Transverse colon (tissue), 4 donors: Measurements from ENCODE around the gene OR7A5. TPM values are rescaled to one million over a fixed set of nuclear protein-coding genes. Genes with fewer than 3 reads are reported as not detected.

Experiments
- DNase-seq: peaks from one replicate; pipeline ENCODE4 v3.0.0-alpha.2; 2019
- H3K27ac ChIP-seq, 4 donors: fragments of 200-600 bp; sonication (generic); 2 replicates each; pipeline ENCODE4 v1.5.1; 2016 to 2018; ENCODE audit warnings: inconsistent platforms in 4 of 4
- H3K27me3 ChIP-seq: fragments of 200-600 bp; sonication (generic); 2 replicates; pipeline ENCODE4 v1.5.1; 2017; ENCODE audit warnings: inconsistent platforms
- H3K36me3 ChIP-seq, 4 donors: fragments of 200-600 bp; sonication (generic); 2 replicates each; pipeline ENCODE4 v1.5.1; 2017 to 2019; ENCODE audit warnings: inconsistent platforms in 4 of 4
- H3K4me1 ChIP-seq, 4 donors: fragments of 200-600 bp; sonication (generic); 2 replicates each; pipeline ENCODE4 v1.5.1; 2017 to 2020; ENCODE audit warnings: inconsistent platforms in 4 of 4
- H3K4me3 ChIP-seq, 4 donors: fragments of 200-600 bp; sonication (generic); 1 replicate in 1 of 4; 2 replicates in 3 of 4; pipeline versions ENCODE4 v1.5.1 to v1.6.1; 2017 to 2019; ENCODE audit warnings: inconsistent platforms in 4 of 4
- H3K9me3 ChIP-seq, 2 donors: fragments of 200-600 bp; sonication (generic); 2 replicates each; pipeline ENCODE4 v1.5.1; 2017 to 2019; ENCODE audit warnings: inconsistent platforms in 2 of 2
- EP300 ChIP-seq: sonication (generic); formaldehyde crosslinking; IDR thresholded peaks from one replicate; pipeline ENCODE4 v1.6.1; 2017; ENCODE audit warnings: antibody characterized with exemption, low read depth
- POLR2A ChIP-seq: fragments of 450-650 bp; IDR thresholded peaks from one replicate; pipeline ENCODE4 v1.6.1; 2016; ENCODE audit warnings: antibody characterized with exemption, mild to moderate bottlenecking, moderate library complexity
- POLR2AphosphoS5 ChIP-seq, 3 donors: sonication (generic); formaldehyde crosslinking; IDR thresholded peaks; one replicate each; pipeline ENCODE4 v1.6.1; 2016; ENCODE audit warnings: antibody characterized with exemption in 3 of 3
- WGBS, 2 donors: methylation state at CpG; one replicate each; pipeline ENCODE4 v1.1.5; 2018; ENCODE audit warnings: low coverage in 1 of 2; 5-methylcytosine and 5-hydroxymethylcytosine counted together
- in situ Hi-C, 4 donors: fragments of 200-750 bp; cut with MboI; loops; one replicate each; pipeline versions ENCODE4 v1.15.0 to v1.15.1; 2017; ENCODE audit warnings: low sequenced_read_pairs in 3 of 4, low pct_ligation_motif_present in 1 of 4, low pct_unique_long_range_greater_than_20kb in 1 of 4
- intact Hi-C: fragments of 100-400 bp; cut with DNase I; formaldehyde crosslinking; loops from one replicate; pipeline ENCODE4 v1.15.1; 2023; ENCODE audit warnings: low total_unique reads
- total RNA-seq, 4 donors: library from RNA; depleted of rRNA; stranded (reverse); fragments of >200 nt; gene quantifications; one replicate each; pipeline ENCODE4 v1.1.0, GENCODE V29; 2016
- TF ChIP-seq, protein P1 (sequence below), 5 experiments: fragments of 200-600 bp in 3 of 5; fragments of 450-650 bp in 2 of 5; sonication (generic) in 3 of 5; IDR thresholded peaks; 1 replicate in 2 of 5; 2 replicates in 3 of 5; pipeline ENCODE4 v1.5.1; 2016 to 2017; ENCODE audit warnings: antibody characterized with exemption in 5 of 5, inconsistent platforms in 3 of 5, mild to moderate bottlenecking in 2 of 5, moderate library complexity in 1 of 5

Gene OR7A5
- total RNA-seq, 4 donors from 2014 or later: not detected

DNA sequence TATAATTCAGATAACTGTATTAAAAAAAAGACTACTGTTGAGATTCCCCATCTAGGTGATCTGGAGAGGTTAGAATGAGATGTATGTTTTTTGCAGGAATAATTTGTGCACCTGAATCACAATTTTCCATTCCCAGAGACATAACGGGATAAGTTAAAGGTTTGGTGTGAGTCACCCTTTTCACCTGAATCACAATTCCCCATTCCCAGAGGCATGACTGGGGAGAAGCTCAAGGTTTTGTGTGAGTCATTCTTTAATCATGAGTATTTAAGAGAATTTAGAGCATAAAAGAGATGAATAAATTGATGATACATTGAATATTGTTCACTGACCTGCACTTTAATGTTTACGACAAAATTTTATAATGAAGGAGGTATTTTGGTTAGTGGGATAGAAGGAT is 9.0 kb downstream of the OR7A5 start:
- no peak overlapping the region for H3K4me3 ChIP-seq

DNA sequence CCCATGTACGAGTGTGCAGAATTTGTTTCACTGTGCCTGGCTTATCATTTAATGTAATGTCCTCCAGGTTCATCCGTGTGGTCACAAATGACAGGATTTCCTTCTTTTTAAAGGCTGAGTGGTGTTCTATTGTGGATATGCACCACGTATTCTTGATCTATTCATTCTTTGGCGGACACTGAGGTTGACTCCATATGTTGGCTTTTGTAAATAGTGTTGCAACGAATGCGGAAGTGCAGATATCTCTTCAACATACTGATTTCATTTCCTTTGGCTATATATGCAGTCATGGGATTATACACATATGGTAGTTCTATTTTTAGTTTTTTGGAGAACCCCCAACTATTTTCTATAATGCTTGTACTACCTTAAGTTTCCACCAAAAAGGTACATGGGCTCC is 13.0 kb downstream of the OR7A5 start:
- 56 to 63% methylated on average over 5 to 6 of the region's 6 CpGs for WGBS, 2 donors
- no peaks in the 10 kb centered on the region for H3K4me1 ChIP-seq
- H3K27ac ChIP-seq: no peak overlapping the region
- intact Hi-C loops (no loop called here), in situ Hi-C loops (no loop called here)
- H3K27me3 ChIP-seq: peaks cover 12% of the 10 kb centered on the region
- TF ChIP-seq, protein P1, sequence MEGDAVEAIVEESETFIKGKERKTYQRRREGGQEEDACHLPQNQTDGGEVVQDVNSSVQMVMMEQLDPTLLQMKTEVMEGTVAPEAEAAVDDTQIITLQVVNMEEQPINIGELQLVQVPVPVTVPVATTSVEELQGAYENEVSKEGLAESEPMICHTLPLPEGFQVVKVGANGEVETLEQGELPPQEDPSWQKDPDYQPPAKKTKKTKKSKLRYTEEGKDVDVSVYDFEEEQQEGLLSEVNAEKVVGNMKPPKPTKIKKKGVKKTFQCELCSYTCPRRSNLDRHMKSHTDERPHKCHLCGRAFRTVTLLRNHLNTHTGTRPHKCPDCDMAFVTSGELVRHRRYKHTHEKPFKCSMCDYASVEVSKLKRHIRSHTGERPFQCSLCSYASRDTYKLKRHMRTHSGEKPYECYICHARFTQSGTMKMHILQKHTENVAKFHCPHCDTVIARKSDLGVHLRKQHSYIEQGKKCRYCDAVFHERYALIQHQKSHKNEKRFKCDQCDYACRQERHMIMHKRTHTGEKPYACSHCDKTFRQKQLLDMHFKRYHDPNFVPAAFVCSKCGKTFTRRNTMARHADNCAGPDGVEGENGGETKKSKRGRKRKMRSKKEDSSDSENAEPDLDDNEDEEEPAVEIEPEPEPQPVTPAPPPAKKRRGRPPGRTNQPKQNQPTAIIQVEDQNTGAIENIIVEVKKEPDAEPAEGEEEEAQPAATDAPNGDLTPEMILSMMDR (IDR thresholded peaks at IDR 0.05): no peak
- TF ChIP-seq EP300 (no peak), POLR2A (no peak)
- no peak overlapping the region for H3K4me3 ChIP-seq
- no peaks in the 10 kb centered on the region for H3K9me3 ChIP-seq
- DNase-seq: no peak
- H3K36me3 ChIP-seq: no peaks in the 10 kb centered on the region

More for the DNA sequence above, 9.0 kb downstream of the OR7A5 start:
- in situ Hi-C loops: no loop called here
- Histone ChIP-seq H3K9me3 (no peaks in the 10 kb centered on the region), H3K27me3 (peaks cover 12% of the 10 kb centered on the region), H3K36me3 (no peaks in the 10 kb centered on the region), H3K27ac (no peak overlapping the region), H3K4me1 (no peaks in the 10 kb centered on the region)
- intact Hi-C loops: no loop called here
- TF ChIP-seq, protein P1 (IDR thresholded peaks at IDR 0.05): no peak
- TF ChIP-seq EP300: no peak
- no peak for TF ChIP-seq POLR2A
- no peak for TF ChIP-seq POLR2AphosphoS5 (IDR thresholded peaks at IDR 0.05)
- no peak for DNase-seq
- WGBS, 2 donors: 80 to 83% methylated on average over 2 of the region's 2 CpGs

DNA sequence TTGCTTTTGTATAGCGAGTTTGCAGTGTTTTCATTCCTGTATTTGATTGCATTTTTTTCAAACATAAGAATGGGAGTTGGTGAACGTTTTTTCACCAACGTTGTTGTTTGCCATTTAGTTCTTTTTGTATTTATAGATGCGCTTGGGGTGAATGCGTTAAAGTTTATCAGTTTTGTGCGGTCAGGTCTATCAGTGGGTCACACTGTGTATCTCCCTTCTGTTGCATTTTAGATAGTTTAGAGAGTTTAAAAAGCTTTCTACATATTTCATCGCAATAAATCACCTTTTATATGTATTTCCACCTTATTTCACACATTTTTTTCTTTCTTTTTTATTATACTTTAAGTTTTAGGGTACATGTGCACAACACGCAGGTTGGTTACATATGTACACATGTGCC is 16.4 kb downstream of the OR7A5 start:
- intact Hi-C loops: no loop called here
- no peaks in the 10 kb centered on the region for H3K27me3 ChIP-seq
- no peak for DNase-seq
- H3K27ac ChIP-seq: no peak overlapping the region
- TF ChIP-seq EP300 (no peak), POLR2AphosphoS5 (IDR thresholded peaks at IDR 0.05) (no peak), POLR2A (no peak)
- TF ChIP-seq, protein P1 (IDR thresholded peaks at IDR 0.05): no peak
- in situ Hi-C loops: no loop called here
- WGBS, 2 donors: 67 to 76% methylated on average over 8 of the region's 8 CpGs
- H3K4me1 ChIP-seq: no peaks in the 10 kb centered on the region
- H3K9me3 ChIP-seq: no peaks in the 10 kb centered on the region
- no peaks in the 10 kb centered on the region for H3K36me3 ChIP-seq
- no peak overlapping the region for H3K4me3 ChIP-seq

DNA sequence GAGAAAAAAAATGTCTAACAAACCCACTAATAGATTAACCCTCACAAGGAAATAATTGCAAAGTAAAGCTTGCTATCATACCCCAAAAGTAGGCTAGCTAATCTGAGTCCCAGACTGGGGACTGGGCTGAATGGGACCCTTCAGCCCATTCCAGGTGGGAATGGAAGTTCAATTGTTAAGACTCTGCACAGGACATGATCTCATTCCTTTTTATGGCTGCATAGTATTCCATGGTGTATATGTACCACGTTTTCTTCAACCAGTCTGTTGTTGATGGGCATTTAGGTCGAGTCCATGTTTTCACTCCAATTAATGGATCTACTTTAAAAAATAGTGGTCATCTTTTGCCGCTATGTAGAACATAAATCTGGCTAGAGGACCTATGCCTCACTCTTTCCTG is 17.9 kb downstream of the OR7A5 start:
- Histone ChIP-seq H3K4me1 (no peaks in the 10 kb centered on the region), H3K9me3 (no peaks in the 10 kb centered on the region), H3K27ac (no peak overlapping the region), H3K4me3 (no peak overlapping the region), H3K36me3 (no peaks in the 10 kb centered on the region), H3K27me3 (no peaks in the 10 kb centered on the region)
- no peak for DNase-seq
- intact Hi-C loops (no loop called here), in situ Hi-C loops (no loop called here)
- TF ChIP-seq POLR2AphosphoS5 (IDR thresholded peaks at IDR 0.05) (no peak), EP300 (no peak), POLR2A (no peak)
- TF ChIP-seq, protein P1 (IDR thresholded peaks at IDR 0.05): no peak
- 55 to 75% methylated on average over 1 to 3 of the region's 3 CpGs for WGBS, 2 donors
